HCT116 (cell line): ENCODE data around the gene UNKL. TPM values are rescaled to one million over a fixed set of nuclear protein-coding genes. Genes with fewer than 3 reads are reported as not detected.

Source experiments
- ATAC-seq: fragments of 200-7000 bp; cut with Tn5 transposase; 2 replicates; pipeline ENCODE4 v1.9.1; 2020; ENCODE audit warnings: mild to moderate bottlenecking, moderate library complexity
- BruUV-seq: library from RNA; stranded (reverse); fragments of 400-500 nt; replicated peaks from 2 replicates; lab custom pipeline; 2021; lab: Mats Ljungman, UMichigan
- CTCF ChIA-PET: fragments of 300-600 bp; sonication (Branson Sonifier 250); formaldehyde crosslinking; loops from one replicate; lab custom pipeline; 2021; ENCODE audit warnings: antibody characterized with exemption; lab: Charles Lee
- POLR2A ChIA-PET: fragments of 300-600, 350-600 bp; sonication (Branson Sonifier 250); formaldehyde crosslinking; loops from one replicate; lab custom pipeline; 2021; ENCODE audit warnings: antibody characterized with exemption; lab: Charles Lee
- RAD21 ChIA-PET, 2 experiments: fragments of 300-600 bp; sonication (Branson Sonifier 250); formaldehyde crosslinking; loops; one replicate each; lab custom pipeline; 2023; ENCODE audit warnings: low total read pairs in 2 of 2; ENCODE audit not compliant: uncharacterized antibody in 2 of 2, unreplicated experiment in 2 of 2, low non-redundant PET in 1 of 2; lab: Charles Lee
- DNase-seq: peaks from one replicate; pipeline ENCODE4 v3.0.0-alpha.2; 2010; ENCODE audit warnings: low read depth, low spot score
- H2AFZ ChIP-seq: fragments of 200-600 bp; shearing (Covaris generic), sonication (generic); 2 replicates; pipeline ENCODE4 v1.6.1; 2017; ENCODE audit warnings: low read depth, mixed run types, mixed read lengths, antibody characterized with exemption, low read length; ENCODE audit not compliant: poor library complexity, severe bottlenecking
- H3K27ac ChIP-seq: 2 replicates; pipeline ENCODE4 v1.5.1; 2012; ENCODE audit warnings: low read depth, low read length
- H3K27me3 ChIP-seq: fragments of 200-600 bp; sonication (generic); 2 replicates; pipeline ENCODE4 v1.6.1; 2016; ENCODE audit warnings: mixed run types, low read length, mixed read lengths; ENCODE audit not compliant: insufficient read depth
- H3K36me3 ChIP-seq, 2 experiments: fragments of 200-500 bp in 1 of 2; fragments of 200-600 bp in 1 of 2; sonication (Bioruptor generic) in 1 of 2; sonication (generic) in 1 of 2; 2 replicates each; pipeline versions ENCODE4 v1.5.1 to v1.6.1; 2014 to 2016; ENCODE audit warnings: low read length in 2 of 2, inconsistent platforms in 1 of 2, mixed read lengths in 1 of 2, mixed run types in 1 of 2; ENCODE audit not compliant: insufficient read depth in 2 of 2, control insufficient read depth in 1 of 2
- H3K4me1 ChIP-seq, 2 experiments: fragments of 200-600 bp in 1 of 2; sonication (generic) in 1 of 2; 2 replicates each; pipeline versions ENCODE4 v1.5.1 to v1.6.1; 2012 to 2017; ENCODE audit warnings: low read length in 2 of 2, inconsistent platforms in 1 of 2, mild to moderate bottlenecking in 1 of 2, mixed read lengths in 1 of 2, mixed run types in 1 of 2, moderate library complexity in 1 of 2; ENCODE audit not compliant: insufficient read depth in 2 of 2, control insufficient read depth in 1 of 2
- H3K4me2 ChIP-seq: fragments of 200-600 bp; sonication (generic); 2 replicates; pipeline ENCODE4 v1.6.1; 2017; ENCODE audit warnings: mixed run types, low read length, mixed read lengths
- H3K4me3 ChIP-seq, 2 experiments: fragments of 200-600 bp in 1 of 2; sonication (generic) in 1 of 2; replicated peaks in 1 of 2; 2 replicates each; pipeline ENCODE4 v1.5.1; 2011 to 2016; ENCODE audit warnings: low read length in 2 of 2, control low read depth in 1 of 2, low read depth in 1 of 2, mild to moderate bottlenecking in 1 of 2, mixed read lengths in 1 of 2, mixed run types in 1 of 2
- H3K79me2 ChIP-seq: fragments of 200-600 bp; sonication (generic); 2 replicates; pipeline ENCODE4 v1.6.1; 2017; ENCODE audit warnings: mild to moderate bottlenecking, mixed run types, low read length, moderate library complexity, mixed read lengths; ENCODE audit not compliant: insufficient read depth
- H3K9ac ChIP-seq: fragments of 200-600 bp; sonication (generic); 2 replicates; pipeline ENCODE4 v1.6.1; 2016; ENCODE audit warnings: low read length, mixed read lengths
- H3K9me2 ChIP-seq: fragments of 200-600 bp; sonication (generic), shearing (Covaris generic); 2 replicates; pipeline ENCODE4 v1.6.1; 2017; ENCODE audit warnings: mixed run types, mild to moderate bottlenecking, moderate library complexity; ENCODE audit not compliant: insufficient read depth
- H3K9me3 ChIP-seq, 2 experiments: fragments of 200-500 bp in 1 of 2; fragments of 200-600 bp in 1 of 2; sonication (Bioruptor generic) in 1 of 2; sonication (generic) in 1 of 2; 2 replicates each; pipeline ENCODE4 v1.6.1; 2014 to 2017; ENCODE audit warnings: low read length in 2 of 2, mixed read lengths in 2 of 2, inconsistent platforms in 1 of 2, low read depth in 1 of 2, mild to moderate bottlenecking in 1 of 2, mixed run types in 1 of 2, moderate library complexity in 1 of 2; ENCODE audit not compliant: control insufficient read depth in 1 of 2, insufficient read depth in 1 of 2
- H4K20me1 ChIP-seq: fragments of 200-600 bp; sonication (generic), shearing (Covaris generic); 2 replicates; pipeline ENCODE4 v1.6.1; 2017; ENCODE audit warnings: mixed run types, mild to moderate bottlenecking, moderate library complexity; ENCODE audit not compliant: insufficient read depth
- CBX3 ChIP-seq: IDR thresholded peaks from 2 replicates; pipeline ENCODE4 v1.6.1; 2012; ENCODE audit warnings: low read depth
- CTCF ChIP-seq, 3 experiments: fragments of 200-600 bp in 1 of 3; sonication (generic) in 1 of 3; IDR thresholded peaks in 2 of 3; conservative IDR thresholded peaks in 1 of 3; 2 replicates each; pipeline ENCODE4 v1.5.1; 2012 to 2017; ENCODE audit warnings: low read depth in 2 of 3, low read length in 2 of 3, antibody characterized with exemption in 1 of 3, borderline replicate concordance in 1 of 3, control low read depth in 1 of 3, mild to moderate bottlenecking in 1 of 3, mixed read lengths in 1 of 3, mixed run types in 1 of 3, moderate library complexity in 1 of 3; ENCODE audit not compliant: insufficient read depth in 1 of 3
- EGR1 ChIP-seq: IDR thresholded peaks from 2 replicates; pipeline ENCODE4 v1.6.1; 2012; ENCODE audit warnings: low read depth
- ELF1 ChIP-seq: IDR thresholded peaks from 2 replicates; pipeline ENCODE4 v1.6.1; 2012; ENCODE audit warnings: low read depth, borderline replicate concordance
- EZH2 ChIP-seq: fragments of 200-600 bp; sonication (generic); IDR thresholded peaks from 2 replicates; pipeline ENCODE4 v1.6.1; 2017; ENCODE audit warnings: antibody characterized with exemption, mixed run types
- FOSL1 ChIP-seq: IDR thresholded peaks from 2 replicates; pipeline ENCODE4 v1.6.1; 2012; ENCODE audit warnings: low read depth
- JUND ChIP-seq: IDR thresholded peaks from 2 replicates; pipeline ENCODE4 v1.6.1; 2012
- RAD21 ChIP-seq: IDR thresholded peaks from 2 replicates; pipeline ENCODE4 v1.6.1; 2012; ENCODE audit warnings: low read depth, mild to moderate bottlenecking
- ZFX ChIP-seq: fragments of 450-650 bp; IDR thresholded peaks from 2 replicates; pipeline ENCODE4 v1.6.1; 2017
- intact Hi-C: fragments of 100-400 bp; cut with micrococcal nuclease; formaldehyde crosslinking; loops from 2 replicates; pipeline ENCODE4 v1.10.0; 2022
- total RNA-seq: library from RNA; stranded (reverse); gene quantifications from one replicate; pipeline ENCODE4 v1.2.1, GENCODE V29; 2021; ENCODE audit not compliant: unreplicated experiment
- TF ChIP-seq, protein P1 (sequence below): IDR thresholded peaks from 2 replicates; pipeline ENCODE4 v1.6.1; 2011; ENCODE audit warnings: mild to moderate bottlenecking, low read length, moderate library complexity; ENCODE audit not compliant: insufficient replicate concordance; ENCODE audit errors: extremely low read depth
- TF ChIP-seq, protein P2 (sequence below): IDR thresholded peaks from 2 replicates; pipeline ENCODE4 v1.6.1; 2012; ENCODE audit warnings: low read depth

UNKL gene
- total RNA-seq, 1 experiment from 2014 or later: 24.9 TPM

- H3K9ac ChIP-seq: no peak overlapping the region
- no peak for TF ChIP-seq JUND
- TF ChIP-seq, protein P1, sequence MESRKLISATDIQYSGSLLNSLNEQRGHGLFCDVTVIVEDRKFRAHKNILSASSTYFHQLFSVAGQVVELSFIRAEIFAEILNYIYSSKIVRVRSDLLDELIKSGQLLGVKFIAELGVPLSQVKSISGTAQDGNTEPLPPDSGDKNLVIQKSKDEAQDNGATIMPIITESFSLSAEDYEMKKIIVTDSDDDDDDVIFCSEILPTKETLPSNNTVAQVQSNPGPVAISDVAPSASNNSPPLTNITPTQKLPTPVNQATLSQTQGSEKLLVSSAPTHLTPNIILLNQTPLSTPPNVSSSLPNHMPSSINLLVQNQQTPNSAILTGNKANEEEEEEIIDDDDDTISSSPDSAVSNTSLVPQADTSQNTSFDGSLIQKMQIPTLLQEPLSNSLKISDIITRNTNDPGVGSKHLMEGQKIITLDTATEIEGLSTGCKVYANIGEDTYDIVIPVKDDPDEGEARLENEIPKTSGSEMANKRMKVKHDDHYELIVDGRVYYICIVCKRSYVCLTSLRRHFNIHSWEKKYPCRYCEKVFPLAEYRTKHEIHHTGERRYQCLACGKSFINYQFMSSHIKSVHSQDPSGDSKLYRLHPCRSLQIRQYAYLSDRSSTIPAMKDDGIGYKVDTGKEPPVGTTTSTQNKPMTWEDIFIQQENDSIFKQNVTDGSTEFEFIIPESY: no peak
- TF ChIP-seq, protein P2, sequence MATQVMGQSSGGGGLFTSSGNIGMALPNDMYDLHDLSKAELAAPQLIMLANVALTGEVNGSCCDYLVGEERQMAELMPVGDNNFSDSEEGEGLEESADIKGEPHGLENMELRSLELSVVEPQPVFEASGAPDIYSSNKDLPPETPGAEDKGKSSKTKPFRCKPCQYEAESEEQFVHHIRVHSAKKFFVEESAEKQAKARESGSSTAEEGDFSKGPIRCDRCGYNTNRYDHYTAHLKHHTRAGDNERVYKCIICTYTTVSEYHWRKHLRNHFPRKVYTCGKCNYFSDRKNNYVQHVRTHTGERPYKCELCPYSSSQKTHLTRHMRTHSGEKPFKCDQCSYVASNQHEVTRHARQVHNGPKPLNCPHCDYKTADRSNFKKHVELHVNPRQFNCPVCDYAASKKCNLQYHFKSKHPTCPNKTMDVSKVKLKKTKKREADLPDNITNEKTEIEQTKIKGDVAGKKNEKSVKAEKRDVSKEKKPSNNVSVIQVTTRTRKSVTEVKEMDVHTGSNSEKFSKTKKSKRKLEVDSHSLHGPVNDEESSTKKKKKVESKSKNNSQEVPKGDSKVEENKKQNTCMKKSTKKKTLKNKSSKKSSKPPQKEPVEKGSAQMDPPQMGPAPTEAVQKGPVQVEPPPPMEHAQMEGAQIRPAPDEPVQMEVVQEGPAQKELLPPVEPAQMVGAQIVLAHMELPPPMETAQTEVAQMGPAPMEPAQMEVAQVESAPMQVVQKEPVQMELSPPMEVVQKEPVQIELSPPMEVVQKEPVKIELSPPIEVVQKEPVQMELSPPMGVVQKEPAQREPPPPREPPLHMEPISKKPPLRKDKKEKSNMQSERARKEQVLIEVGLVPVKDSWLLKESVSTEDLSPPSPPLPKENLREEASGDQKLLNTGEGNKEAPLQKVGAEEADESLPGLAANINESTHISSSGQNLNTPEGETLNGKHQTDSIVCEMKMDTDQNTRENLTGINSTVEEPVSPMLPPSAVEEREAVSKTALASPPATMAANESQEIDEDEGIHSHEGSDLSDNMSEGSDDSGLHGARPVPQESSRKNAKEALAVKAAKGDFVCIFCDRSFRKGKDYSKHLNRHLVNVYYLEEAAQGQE: no peak
- TF ChIP-seq CBX3: no peak
- TF ChIP-seq FOSL1: no peak
- no peak for TF ChIP-seq CTCF (IDR thresholded peaks at IDR 0.05 in 2 of 3, conservative IDR thresholded peaks at IDR 0.05 in 1 of 3; ENCODE audit: borderline replicate concordance in 1 of 3, insufficient read depth in 1 of 3, low read depth in 2 of 3, low read length in 2 of 3)
- TF ChIP-seq ELF1: no peak
- no peak for TF ChIP-seq ZFX
- TF ChIP-seq EGR1: no peak
- no peak for TF ChIP-seq EZH2
- no peak for TF ChIP-seq RAD21
- no peak overlapping the region for H3K4me3 ChIP-seq
- no peaks in the 10 kb centered on the region for H3K9me2 ChIP-seq
- no peaks in the 10 kb centered on the region for H3K27me3 ChIP-seq
- H3K9me3 ChIP-seq: no peaks in the 10 kb centered on the region
- H3K79me2 ChIP-seq: no peaks in the 10 kb centered on the region
- no peak for DNase-seq
- CTCF ChIA-PET: no interaction called here
- ATAC-seq: no peak
- RAD21 ChIA-PET: no interaction called here
- intact Hi-C loops: no loop called here
- no TSS peak for BruUV-seq
- H3K36me3 ChIP-seq: no peaks in the 10 kb centered on the region
- H2AFZ ChIP-seq: no peak overlapping the region
- H3K27ac ChIP-seq: no peak overlapping the region
- no peaks in the 10 kb centered on the region for H4K20me1 ChIP-seq
- POLR2A ChIA-PET: no interaction called here
- H3K4me1 ChIP-seq: no peaks in the 10 kb centered on the region
- H3K4me2 ChIP-seq: no peak overlapping the region
Observed at GRCh38 chr16:1444730-1445517, 30.4 kb upstream of the UNKL start.
